Renal cortex interstitium (tissue), 11 donors: ENCODE results near the gene CTAG1A. TPM values are rescaled to one million over a fixed set of nuclear protein-coding genes. Genes with fewer than 3 reads are reported as not detected.
"Not testable (repeated sequence)": the region's sequence is repeated elsewhere in the genome, so short reads cannot be mapped to it uniquely, and the experiment has no call there.

Experiments used
- DNase-seq, 11 donors: peaks; one replicate each; pipeline ENCODE4 v3.0.0-alpha.2; 2013; ENCODE audit warnings: low read depth in 9 of 11, low spot score in 4 of 11; ENCODE audit errors: extremely low read depth in 1 of 11
- polyA plus RNA-seq, 3 donors: library from polyadenylated mRNA; unstranded; fragments of 120-200 nt; gene quantifications; one replicate each; pipeline ENCODE4 v1.2.1, GENCODE V29; 2013; ENCODE audit not compliant: insufficient read length in 3 of 3

The CTAG1A gene
- polyA plus RNA-seq, 3 donors = not detected

DNA sequence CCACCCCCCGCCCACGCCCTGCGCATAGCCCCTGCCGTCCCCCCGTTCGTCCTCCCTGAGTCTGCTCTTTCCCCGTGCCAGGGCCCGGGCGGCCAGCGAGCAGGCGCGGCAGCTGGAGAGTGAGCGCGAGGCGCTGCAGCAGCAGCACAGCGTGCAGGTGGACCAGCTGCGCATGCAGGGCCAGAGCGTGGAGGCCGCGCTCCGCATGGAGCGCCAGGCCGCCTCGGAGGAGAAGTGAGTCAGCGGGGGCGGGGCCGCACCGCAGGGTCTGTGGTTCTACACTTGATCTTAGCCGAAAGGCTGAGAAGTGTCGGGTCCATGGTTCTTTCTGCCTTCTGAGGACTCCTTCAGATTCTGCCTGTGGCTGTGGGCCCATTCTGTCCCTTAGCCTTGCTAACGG is 24.6 kb upstream of the CTAG1A start:
- DNase-seq = not testable (repeated sequence)

DNA sequence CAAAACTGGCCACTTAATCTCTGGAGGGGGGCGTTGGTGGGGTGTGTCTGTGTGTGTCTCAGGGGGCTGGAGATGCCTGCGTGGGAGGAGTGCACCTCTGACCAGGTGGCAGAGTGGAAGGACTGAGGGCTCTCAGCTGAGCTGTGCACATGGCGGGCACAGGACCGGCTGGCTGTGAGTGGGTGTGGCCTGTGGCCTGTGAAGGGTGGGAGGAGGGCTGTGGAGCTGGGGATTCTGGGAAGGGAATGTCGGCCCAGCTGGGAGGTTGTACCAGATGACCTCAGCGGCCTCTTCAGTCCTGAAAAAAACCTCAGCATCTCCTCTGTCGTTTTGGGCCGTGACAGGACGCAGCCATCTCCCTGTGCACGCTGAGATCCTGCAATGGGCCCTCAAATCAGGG is 22.6 kb upstream of the CTAG1A start:
- DNase-seq = not testable (repeated sequence)

DNA sequence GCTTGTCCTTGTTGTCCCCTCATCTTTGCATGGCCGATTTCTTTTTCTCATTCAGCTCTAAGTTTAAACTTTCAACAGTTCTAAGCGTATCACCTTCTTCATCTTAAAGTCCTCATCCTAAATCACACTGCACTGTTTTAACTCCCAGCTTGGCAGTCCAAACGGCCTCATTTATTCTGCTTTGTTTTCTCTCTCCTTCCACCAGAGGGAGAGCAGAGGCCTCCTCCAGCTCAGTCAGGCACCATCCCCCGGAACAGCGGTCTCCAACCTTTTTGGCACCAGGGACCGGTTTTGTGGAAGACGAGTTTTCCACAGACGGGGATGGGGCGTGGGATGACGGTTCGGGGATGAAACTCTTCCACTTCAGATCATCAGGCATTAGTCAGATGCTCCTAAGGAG is 14.6 kb upstream of the CTAG1A start:
- DNase-seq = not testable (repeated sequence)

DNA sequence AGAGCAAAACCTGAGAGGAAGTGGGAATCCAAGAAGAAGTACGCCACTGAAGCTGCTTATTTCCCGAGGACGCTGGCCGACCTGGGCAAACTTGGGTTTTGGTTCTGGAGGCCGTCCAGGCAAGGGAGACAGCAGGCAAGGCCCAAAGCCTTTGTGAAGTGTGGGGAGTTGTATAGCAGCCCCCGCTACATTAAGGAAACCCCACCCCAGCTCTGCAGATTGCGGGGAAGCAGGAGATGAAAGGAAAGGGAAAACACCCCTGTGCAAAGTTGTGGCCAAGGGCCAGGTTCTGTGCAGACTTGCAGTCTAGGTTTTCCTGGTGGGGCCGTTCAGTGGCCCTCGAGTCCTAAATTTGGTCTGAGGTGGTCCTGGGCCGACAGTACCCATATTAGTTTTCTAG is 11.9 kb upstream of the CTAG1A start:
- not testable (repeated sequence) for DNase-seq

GRCh38 chrX:154575076-154575475 is 9.9 kb upstream of the CTAG1A start:
- DNase-seq = not testable (repeated sequence)

GRCh38 chrX:154582994-154583393 is 1.9 kb upstream of the CTAG1A start:
- not testable (repeated sequence) for DNase-seq

DNA sequence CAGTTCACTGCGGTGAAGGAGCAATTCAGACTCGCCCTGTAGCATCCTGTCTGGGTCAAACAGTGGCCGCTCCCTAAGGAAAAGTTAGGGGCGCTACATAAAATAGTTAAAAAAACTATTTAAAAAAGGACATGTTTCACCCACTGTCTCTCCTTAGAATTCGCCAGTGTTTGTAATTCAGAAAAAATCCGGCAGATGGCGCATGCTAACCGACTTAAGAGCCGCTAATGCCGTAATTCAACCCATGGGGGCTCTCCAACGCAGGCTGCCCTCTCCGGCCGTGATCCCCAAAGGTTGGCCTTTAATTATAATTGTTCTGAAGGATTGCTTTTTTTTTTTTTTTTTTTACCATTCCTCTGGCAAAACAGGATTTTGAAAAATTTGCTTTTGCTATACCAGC is 5.5 kb downstream of the CTAG1A start:
- DNase-seq = not testable (repeated sequence)

DNA sequence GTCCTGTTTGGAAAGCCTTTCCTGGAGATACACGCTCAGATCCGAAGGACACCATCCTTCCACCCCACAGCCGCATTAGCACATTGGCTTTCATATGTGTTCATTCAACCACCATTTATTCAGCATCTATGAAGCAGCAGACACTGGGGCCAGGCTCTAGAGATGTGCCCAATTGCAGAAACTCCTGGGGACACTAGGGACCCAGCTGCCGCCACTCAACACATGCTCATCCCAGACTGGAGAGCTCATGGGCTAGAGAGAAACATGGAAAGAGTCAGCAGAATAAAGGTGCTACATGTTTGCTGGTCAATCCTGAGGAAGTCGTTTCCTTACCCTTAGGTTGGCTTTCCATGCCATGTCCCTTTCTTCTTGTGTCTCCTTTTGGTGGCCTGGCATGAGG is 7.6 kb downstream of the CTAG1A start:
- DNase-seq = no peak

DNA sequence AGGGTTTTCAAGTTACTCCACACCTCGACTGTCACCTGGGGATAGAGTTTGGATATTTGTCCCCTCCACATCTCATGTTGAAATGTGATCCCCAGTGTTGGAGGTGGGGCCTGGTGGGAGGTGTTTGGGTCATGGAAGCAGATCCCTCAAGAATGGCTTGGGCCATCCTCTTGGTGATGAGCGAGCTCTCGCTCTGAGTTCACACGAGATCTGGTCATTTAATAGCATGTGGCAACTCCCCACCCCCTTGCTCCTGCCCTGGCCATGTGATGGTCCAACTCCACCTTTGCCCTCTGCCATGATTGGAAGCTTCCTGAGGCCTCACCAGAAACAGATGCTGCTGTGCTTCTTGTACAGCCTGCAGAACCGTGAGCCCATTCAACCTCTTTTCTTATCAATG is 8.3 kb downstream of the CTAG1A start:
- no peak for DNase-seq

- no peak for DNase-seq
Measured at GRCh38 chrX:154594491-154594890, 9.6 kb downstream of the CTAG1A start.

GRCh38 chrX:154595559-154596249 is 10.8 kb downstream of the CTAG1A start:
- DNase-seq = no peak

GRCh38 chrX:154596290-154596929 is 11.5 kb downstream of the CTAG1A start:
- peak in 10 of 11 donors; percentile 2 to 59 (median 24) for DNase-seq

- DNase-seq = no peak
Measured at GRCh38 chrX:154597221-154597620, 12.3 kb downstream of the CTAG1A start.

DNA sequence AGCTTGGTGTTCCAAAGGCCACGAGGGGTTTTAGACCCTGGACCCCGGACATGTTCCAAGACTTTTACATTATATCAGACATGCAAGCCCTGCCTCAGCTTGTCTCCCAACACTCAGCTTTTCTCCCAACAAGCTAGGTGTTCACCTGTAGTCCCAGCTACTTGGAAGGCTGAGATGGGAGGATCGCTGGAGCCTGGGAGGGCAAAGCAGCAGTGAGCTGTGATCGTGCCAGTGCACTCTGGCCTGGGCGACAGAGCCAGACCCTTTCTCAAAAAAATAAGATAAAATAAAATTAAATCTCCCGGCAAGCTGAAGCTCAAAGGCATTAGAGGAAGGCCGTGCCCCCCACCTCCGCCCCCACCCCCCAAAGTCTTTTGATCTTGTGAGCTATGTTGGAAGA is 13.7 kb downstream of the CTAG1A start:
- DNase-seq = no peak

DNA sequence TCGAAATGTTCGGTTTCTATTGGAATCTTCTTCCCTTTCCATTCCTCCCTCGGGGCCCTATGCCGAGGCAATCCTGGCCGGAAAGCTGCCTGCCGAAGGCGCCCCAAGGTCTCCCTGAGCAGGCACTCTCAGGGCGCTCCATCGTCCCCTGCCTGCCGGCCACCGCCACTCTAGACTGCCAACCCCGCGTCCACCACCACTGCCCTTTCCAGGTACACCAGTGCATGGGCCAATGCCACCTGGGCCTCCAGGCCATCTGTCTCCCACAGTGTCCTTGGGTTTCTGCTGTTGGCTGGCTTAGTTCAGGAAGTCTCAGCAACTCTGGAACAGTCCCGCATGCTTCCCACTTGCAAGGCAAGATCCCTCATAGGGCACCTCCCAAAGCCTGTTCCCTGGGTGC is 14.6 kb downstream of the CTAG1A start:
- DNase-seq = no peak

DNA sequence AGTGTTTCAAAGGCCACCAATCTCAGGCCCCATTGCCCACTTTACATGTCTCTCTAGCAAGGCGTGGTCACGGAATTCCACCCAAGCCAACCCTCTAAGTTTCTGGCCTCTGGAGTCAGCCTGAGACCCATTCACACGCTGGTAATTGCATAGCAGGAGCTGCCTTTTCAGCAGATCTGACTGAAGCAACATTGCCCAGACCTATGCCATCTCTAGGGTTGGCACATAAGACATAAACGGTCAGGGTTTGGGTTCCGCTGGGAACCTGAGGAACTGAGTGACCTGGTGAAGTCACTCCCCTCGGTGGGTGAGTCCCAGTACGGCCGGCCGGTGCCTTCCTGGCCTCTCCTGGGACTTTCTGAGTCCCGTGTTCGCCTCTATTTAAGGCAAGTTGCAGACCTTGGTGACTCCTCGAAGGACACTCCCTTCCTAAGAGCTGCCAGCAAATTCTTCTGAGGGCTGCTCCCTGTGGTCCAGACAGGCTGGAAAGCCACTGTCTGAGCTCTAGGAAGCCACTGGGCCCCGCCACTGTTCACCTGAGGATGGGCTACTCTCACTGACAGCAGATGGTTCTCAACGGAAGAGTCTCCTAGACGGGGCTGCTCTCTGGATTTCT is 15.9 kb downstream of the CTAG1A start:
- DNase-seq = no peak

DNA sequence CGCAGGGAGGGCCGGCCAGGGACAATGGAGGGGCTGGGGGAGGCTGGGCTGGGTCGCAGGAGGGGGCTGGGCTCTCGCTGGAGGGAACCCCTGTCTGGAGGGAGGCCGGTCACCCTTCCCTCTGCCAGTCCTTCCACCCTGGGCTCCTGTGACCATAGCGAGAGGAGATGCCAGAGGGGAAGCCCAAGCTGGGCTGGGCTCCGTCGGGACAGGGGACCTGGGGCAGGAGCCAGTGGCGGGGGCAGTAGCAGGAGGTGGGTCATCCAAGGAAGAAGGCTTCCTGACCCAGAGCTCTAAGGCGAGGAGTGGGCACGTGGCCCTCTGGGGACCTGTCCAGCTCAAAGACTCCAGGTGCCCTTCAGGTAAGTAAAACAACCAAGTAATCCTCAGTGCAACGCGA is 17.3 kb downstream of the CTAG1A start:
- no peak for DNase-seq

DNA sequence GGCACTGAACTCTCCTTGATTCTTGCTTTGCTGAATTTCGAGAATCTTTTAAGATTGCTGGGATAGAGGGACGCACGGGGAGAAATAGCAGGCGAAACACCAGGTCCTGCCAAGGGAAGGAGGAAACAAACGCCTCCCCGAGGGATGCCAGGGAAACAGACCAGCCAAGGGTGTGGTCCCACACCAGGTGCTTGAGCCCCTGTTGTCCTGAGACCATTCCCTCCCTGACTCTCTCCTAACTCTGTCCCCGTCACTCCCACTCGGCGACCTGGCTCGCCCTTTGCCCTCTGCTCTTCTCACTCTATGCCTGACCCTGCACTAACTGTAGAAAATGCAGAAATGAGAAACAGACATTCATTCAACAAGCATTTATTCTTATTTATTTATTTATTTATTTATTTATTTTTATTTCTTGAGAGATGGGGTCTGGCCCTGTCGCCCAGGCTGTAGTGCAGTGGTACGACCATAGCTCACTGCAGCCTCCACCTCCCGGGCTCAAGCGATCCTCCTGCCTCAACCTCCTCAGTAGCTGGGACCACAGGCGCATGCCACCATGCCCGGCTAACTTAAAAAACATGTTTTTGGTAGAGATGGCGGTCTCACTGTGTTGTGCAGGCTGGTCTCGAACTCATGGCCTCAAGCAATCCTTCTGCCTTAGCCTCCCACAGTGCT is 18.0 kb downstream of the CTAG1A start:
- no peak for DNase-seq

GRCh38 chrX:154603438-154604430 is 18.8 kb downstream of the CTAG1A start:
- DNase-seq = no peak
